DLD1 (cell line): Measurements from ENCODE around the gene PLIN4.

Experiments used
- in situ Hi-C: cut with HindIII; loops from 2 replicates; pipeline ENCODE4 v1.10.0; 2017; ENCODE audit warnings: low sequenced_read_pairs

Gene PLIN4

DNA sequence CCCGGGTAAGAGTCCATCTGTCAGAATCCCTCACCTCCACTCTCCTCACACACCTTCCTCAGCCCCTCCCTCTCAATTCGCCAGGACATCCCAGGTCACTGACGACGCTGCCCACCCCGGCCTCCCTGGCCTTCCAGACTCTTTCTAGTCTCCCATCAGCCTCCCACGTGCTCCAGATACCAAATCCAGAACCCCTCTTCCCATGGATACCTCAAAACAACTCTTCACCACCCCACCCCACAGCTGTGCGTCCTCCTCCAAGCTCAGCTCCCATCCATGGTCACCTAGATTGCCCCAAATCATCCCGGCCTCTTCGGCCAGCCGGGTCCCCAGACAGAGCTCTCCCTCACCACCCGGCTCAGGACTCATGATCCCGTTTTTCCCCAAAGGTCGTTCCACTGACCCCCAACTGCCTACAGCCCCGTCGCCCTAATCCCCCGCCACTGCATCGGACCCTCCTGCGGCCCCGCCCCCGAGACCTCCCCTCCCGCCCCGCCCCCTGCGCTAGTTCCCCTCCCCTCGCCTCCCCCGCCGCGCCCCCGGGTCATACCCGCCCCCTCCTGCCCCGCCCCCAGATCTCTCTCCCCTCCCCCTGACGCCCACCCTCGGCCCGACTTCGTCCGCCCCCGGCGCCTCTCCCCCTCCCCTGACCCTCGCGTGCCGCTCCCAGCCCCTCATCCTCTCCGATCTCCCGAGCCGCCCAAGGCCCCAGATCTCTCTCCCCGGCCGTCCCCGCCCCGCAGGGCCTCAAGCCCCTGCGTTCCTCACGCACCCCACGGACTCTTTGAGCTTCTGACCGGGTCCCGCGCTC, 61.2 kb downstream of the PLIN4 start:
- in situ Hi-C loops: no loop called here

DNA sequence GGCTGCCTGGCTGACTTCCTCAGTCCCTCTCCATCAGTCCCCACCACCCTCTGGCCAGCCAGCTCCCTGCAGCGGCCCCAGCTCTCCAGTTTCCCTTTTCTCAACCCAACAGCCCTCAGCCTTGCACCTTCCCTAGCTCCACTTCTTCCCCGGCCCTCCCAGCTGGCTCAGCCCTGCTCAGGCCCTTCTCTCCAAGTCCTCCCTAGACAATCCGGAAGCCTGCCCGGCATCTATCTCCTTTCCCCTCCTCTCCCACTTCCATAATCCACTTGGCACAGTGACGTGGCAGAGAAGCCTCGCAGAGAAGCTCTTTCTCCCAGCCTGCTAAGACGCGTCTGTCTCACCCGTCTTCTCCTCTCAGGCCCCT, 61.8 kb downstream of the PLIN4 start:
- in situ Hi-C loops: no loop called here

DNA sequence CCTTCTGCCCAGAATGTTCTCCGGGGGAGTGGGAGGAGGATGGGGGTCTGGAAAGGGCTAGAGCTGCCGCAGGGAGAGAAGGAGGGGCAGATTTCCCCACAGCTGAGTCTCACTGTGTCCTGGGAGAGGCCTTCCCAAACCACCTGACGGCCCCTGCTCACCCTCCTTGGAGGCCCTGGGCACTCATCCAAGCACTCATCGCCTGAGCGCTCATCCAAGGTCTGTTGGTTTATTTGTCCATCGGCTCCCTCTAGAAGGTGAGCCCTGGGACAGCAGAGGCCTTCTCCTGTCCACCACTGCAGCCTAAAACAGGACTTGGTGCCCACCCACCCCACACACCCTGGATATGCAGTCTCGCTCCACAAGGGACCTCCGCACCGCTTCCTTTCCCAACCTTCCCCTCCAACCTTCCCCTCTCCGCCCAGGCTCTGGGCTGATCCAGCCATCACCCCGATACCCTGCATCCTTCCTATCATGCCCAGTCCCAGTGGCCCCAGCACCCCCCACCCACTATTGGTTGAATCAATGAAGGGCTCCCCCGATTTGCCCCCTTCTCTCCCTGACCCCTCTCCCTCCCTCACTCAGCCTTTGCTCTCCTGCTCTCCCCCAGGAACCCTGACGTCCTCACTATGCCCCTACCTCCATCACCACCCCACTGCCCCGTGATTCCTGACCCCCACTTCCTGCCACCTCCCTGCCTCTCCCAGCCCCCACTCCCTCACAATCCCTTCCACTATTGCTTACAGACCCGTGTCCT, 62.4 kb downstream of the PLIN4 start:
- in situ Hi-C loops: no loop called here

DNA sequence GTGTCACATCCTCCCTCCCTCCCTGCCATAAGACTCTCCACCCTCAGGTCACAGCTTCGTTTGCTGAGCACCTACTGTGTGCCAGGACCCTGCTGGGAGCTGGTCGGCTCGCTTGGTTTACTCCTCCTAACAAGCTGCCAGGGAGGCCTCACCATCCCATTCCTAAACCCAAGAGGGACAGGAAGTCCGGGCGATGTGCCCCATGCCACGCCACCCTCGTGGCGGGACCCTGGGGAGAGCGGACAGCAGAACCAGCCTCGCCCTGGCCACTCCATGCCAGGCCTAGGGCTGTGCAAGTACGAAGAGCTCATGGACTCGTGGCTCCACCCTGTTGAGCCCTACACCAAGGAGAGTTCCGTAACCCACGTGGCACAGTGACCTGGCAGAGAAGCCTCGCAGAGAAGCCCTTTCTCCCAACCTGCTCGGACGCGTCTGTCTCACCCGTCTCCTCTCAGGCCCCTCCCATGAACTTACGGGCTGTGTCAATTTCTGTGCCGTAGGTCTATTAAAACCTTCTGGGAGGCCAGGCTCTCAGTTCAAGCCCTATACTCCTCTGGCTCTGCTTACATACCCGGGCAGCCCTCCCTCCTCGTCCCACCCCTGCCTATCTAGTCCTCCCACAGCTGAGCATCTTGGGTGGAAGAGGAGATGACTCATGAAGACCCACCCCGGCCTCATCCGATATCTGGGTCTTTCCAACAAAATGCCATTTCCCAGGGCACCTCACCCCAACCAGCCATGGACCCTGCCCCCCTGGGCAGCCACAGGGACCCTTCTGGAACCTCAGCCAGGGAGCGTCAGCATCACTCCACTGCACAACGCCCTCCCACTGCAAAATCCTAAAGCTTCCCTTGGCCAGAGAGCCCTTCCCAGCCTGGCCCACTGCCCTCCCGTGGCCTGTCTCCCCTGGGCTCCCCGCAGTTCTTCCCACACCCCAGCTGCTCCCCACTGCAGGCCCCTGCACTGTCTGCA, 63.3 kb downstream of the PLIN4 start:
- in situ Hi-C loops: no loop called here

DNA sequence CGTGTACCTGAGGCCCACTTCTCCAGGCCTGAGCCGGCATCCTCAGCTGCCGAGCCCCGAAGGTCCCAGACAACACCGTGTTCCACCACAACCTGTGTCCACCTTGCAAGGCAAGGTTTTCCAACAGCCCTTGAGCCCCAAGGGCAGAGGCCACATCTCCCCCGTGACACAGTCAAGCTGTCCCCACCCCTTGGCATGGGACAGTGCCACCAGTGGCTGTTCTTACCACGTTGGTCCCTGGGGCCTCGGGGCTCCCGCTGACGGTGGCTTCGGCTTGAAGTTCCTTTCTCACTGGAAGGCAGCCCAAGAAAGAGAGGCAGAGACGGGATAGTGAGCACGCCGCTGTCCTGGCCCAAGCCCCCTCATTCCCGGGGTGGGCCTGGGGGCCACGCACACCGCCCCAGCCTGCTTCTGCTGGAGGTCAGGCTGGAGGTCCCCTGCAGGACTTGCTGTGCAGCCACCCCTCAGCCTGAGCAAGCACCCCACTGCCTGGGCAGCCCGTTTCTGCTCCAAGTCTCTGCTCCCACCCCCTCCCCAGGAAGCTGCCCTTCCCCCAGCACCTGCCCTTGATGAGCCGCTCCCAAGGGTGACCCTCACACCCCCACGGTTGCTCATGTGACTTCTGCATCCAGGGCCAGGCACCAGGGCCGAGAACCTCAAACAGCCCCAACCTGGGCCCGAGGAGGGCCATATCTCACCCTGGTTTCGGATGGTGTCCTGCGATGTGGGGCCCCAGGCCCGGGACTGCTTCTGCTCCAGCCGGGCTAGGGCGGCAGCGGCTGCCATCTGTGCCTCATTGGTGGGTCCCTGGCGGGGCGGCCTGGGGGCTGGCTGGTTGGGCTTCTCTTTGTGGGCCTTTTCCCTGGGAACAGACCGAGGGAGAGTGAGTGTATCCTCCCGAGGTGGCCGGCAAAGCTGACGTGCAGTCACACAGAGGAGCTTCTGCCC, 64.8 kb downstream of the PLIN4 start:
- in situ Hi-C loops: no loop called here

DNA sequence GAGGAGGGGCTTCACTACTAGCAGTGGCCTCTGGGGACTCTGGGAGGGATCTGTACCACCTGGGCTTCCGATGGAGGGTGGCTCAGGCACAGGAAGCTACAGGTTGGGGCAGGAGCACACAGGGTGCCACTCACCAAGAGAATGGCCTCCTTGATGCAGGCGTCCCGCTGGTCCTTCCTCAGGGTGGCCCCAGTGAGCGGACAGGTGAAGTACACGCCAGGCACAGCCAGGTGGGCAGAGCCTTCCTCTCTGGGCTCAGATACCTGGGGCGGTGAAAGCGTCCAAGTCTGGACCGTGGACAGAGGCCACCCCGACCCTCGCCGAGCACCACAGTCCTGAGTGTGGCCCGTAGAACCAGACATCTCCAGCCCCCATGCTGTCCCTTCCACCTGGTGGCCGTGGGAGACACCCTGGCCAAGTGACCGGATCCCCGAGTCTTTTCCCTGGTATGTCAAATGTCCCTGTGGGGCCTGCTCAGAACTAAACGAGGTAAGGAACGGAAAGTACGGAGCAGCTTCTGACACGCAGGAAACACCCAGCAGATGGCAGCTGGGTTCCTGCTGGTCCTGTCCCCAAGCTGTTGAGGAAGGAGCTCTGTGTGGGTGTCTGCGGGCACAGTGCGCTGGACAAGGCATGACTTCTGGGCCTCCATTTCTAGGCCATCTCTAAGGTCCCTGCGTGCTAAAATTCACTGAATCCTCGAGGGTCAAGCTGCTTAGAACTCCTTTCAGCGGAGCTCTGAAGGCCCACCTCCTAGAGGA, 65.9 kb downstream of the PLIN4 start:
- in situ Hi-C loops: no loop called here
